IMR-90 (cell line): ENCODE measurements around the gene BECN2. TPM values are rescaled to one million over a fixed set of nuclear protein-coding genes. Genes with fewer than 3 reads are reported as not detected.

ENCODE experiments used
- ATAC-seq: fragments of 200-7000 bp; cut with Tn5 transposase; 2 replicates; pipeline ENCODE4 v1.9.1; 2020; ENCODE audit warnings: low read depth, mild to moderate bottlenecking, moderate library complexity
- BruUV-seq: library from RNA; stranded (reverse); fragments of 400-500 nt; replicated peaks from 2 replicates; lab custom pipeline; 2021; lab: Mats Ljungman, UMichigan
- CTCF ChIA-PET: fragments of 300-600 bp; formaldehyde crosslinking; extraction: SDS; loops from one replicate; lab custom pipeline; 2021; ENCODE audit warnings: antibody characterized with exemption; lab: Yijun Ruan, JAX
- POLR2A ChIA-PET: fragments of 300-600 bp; sonication (Branson Sonifier 250); formaldehyde crosslinking; loops from one replicate; lab custom pipeline; 2022; ENCODE audit warnings: antibody characterized with exemption; ENCODE audit not compliant: unreplicated experiment; lab: Charles Lee
- DNase-seq: peaks from one replicate; pipeline ENCODE4 v3.0.0; 2013
- H2AFZ ChIP-seq: replicated peaks from 2 replicates; pipeline ENCODE3; 2013; ENCODE audit warnings: low read length, mild to moderate bottlenecking; ENCODE audit not compliant: poor library complexity
- H2AK5ac ChIP-seq: 2 replicates; pipeline ENCODE4 v1.6.1; 2013; ENCODE audit warnings: low read depth, low read length, inconsistent platforms
- H2AK9ac ChIP-seq: replicated peaks from 2 replicates; pipeline ENCODE3; 2013; ENCODE audit warnings: mild to moderate bottlenecking, low read depth, low read length, moderate library complexity; ENCODE audit not compliant: poor library complexity
- H2BK120ac ChIP-seq: 2 replicates; pipeline ENCODE4 v1.6.1; 2013; ENCODE audit warnings: low read depth, low read length, inconsistent platforms
- H2BK15ac ChIP-seq: 3 replicates; pipeline ENCODE4 v1.6.1; 2013; ENCODE audit warnings: low read depth, low read length, inconsistent platforms
- H2BK20ac ChIP-seq: 2 replicates; pipeline ENCODE4 v1.6.1; 2013; ENCODE audit warnings: low read depth, mild to moderate bottlenecking, inconsistent platforms, low read length, moderate library complexity
- H2BK5ac ChIP-seq: 2 replicates; pipeline ENCODE4 v1.6.1; 2013; ENCODE audit warnings: mild to moderate bottlenecking, low read depth, low read length, inconsistent platforms; ENCODE audit not compliant: poor library complexity, severe bottlenecking
- H3K14ac ChIP-seq: replicated peaks from 2 replicates; pipeline ENCODE4 v1.6.1; 2013; ENCODE audit warnings: low read depth, low read length, inconsistent platforms
- H3K18ac ChIP-seq: 2 replicates; pipeline ENCODE4 v1.6.1; 2013; ENCODE audit warnings: low read depth, low read length, control low read depth
- H3K23ac ChIP-seq: 2 replicates; pipeline ENCODE4 v1.6.1; 2013; ENCODE audit warnings: low read depth, low read length, inconsistent platforms
- H3K27ac ChIP-seq: 2 replicates; pipeline ENCODE4 v1.5.1; 2013; ENCODE audit warnings: mild to moderate bottlenecking, control low read depth, low read length; ENCODE audit not compliant: insufficient read depth
- H3K27me3 ChIP-seq: 2 replicates; pipeline ENCODE4 v1.6.1; 2013; ENCODE audit warnings: low read length; ENCODE audit not compliant: control insufficient read depth, insufficient read depth
- H3K36me3 ChIP-seq: 2 replicates; pipeline ENCODE4 v1.6.1; 2013; ENCODE audit warnings: low read length, mixed read lengths; ENCODE audit not compliant: control insufficient read depth, insufficient read depth
- H3K4ac ChIP-seq: 2 replicates; pipeline ENCODE4 v1.6.1; 2013; ENCODE audit warnings: low read depth, low read length, inconsistent platforms
- H3K4me1 ChIP-seq: 2 replicates; pipeline ENCODE4 v1.6.1; 2013; ENCODE audit warnings: low read length, mixed read lengths; ENCODE audit not compliant: control insufficient read depth, insufficient read depth
- H3K4me2 ChIP-seq: 2 replicates; pipeline ENCODE4 v1.6.1; 2013; ENCODE audit warnings: low read depth, mild to moderate bottlenecking, control low read depth, low read length, moderate library complexity
- H3K4me3 ChIP-seq: 2 replicates; pipeline ENCODE4 v1.5.1; 2013; ENCODE audit warnings: low read depth, mild to moderate bottlenecking, control low read depth, low read length, moderate library complexity; ENCODE audit not compliant: insufficient read depth
- H3K56ac ChIP-seq: 2 replicates; pipeline ENCODE4 v1.6.1; 2013; ENCODE audit warnings: low read length, inconsistent platforms; ENCODE audit not compliant: insufficient read depth; ENCODE audit errors: extremely low read depth
- H3K79me1 ChIP-seq, 2 experiments: 2 replicates each; pipeline ENCODE4 v1.6.1; 2013; ENCODE audit warnings: low read length in 2 of 2, inconsistent platforms in 1 of 2, low read depth in 1 of 2
- H3K9ac ChIP-seq: 2 replicates; pipeline ENCODE4 v1.6.1; 2013; ENCODE audit warnings: low read depth, low read length, control low read depth
- H3K9me1 ChIP-seq: 2 replicates; pipeline ENCODE4 v1.6.1; 2013; ENCODE audit warnings: low read length, inconsistent platforms; ENCODE audit not compliant: insufficient read depth
- H3K9me3 ChIP-seq: 2 replicates; pipeline ENCODE4 v1.6.1; 2013; ENCODE audit warnings: low read length; ENCODE audit not compliant: control insufficient read depth, insufficient read depth
- H4K20me1 ChIP-seq: 2 replicates; pipeline ENCODE4 v1.6.1; 2013; ENCODE audit warnings: low read length, inconsistent platforms; ENCODE audit not compliant: insufficient read depth
- H4K5ac ChIP-seq: 2 replicates; pipeline ENCODE4 v1.6.1; 2013; ENCODE audit warnings: mild to moderate bottlenecking, low read depth, low read length, control low read depth
- H4K8ac ChIP-seq, 2 experiments: 2 replicates each; pipeline ENCODE4 v1.6.1; 2013; ENCODE audit warnings: low read depth in 2 of 2, low read length in 2 of 2, control low read depth in 1 of 2, inconsistent platforms in 1 of 2
- H4K91ac ChIP-seq: 2 replicates; pipeline ENCODE4 v1.6.1; 2013; ENCODE audit warnings: low read depth, low read length, inconsistent platforms; ENCODE audit not compliant: insufficient read depth
- BHLHE40 ChIP-seq: fragments of 150-350 bp; IDR thresholded peaks from 2 replicates; pipeline ENCODE4 v1.6.1; 2016; ENCODE audit warnings: mild to moderate bottlenecking, low read depth, low read length
- CEBPB ChIP-seq: IDR thresholded peaks from 2 replicates; pipeline ENCODE4 v1.6.1; 2012; ENCODE audit warnings: low read depth, low read length, improper control_type of control experiment
- CHD1 ChIP-seq: IDR thresholded peaks from 2 replicates; pipeline ENCODE4 v1.6.1; 2012; ENCODE audit warnings: low read depth, low read length, improper control_type of control experiment
- FOS ChIP-seq: fragments of 150-350 bp; IDR thresholded peaks from 2 replicates; pipeline ENCODE4 v1.6.1; 2016; ENCODE audit warnings: low read depth, low read length
- MAFK ChIP-seq: IDR thresholded peaks from 2 replicates; pipeline ENCODE4 v1.6.1; 2012; ENCODE audit warnings: low read depth, low read length, improper control_type of control experiment
- MAZ ChIP-seq: IDR thresholded peaks from 2 replicates; pipeline ENCODE4 v1.6.1; 2012; ENCODE audit warnings: low read depth, mild to moderate bottlenecking, low read length, improper control_type of control experiment, moderate library complexity, borderline replicate concordance
- MXI1 ChIP-seq: IDR thresholded peaks from 2 replicates; pipeline ENCODE4 v1.6.1; 2012; ENCODE audit warnings: low read depth, mild to moderate bottlenecking, low read length, moderate library complexity, borderline replicate concordance
- NFE2L2 ChIP-seq: fragments of 150-350 bp; IDR thresholded peaks from 2 replicates; pipeline ENCODE4 v1.6.1; 2016; ENCODE audit warnings: low read depth, mild to moderate bottlenecking, low read length
- RAD21 ChIP-seq: IDR thresholded peaks from 2 replicates; pipeline ENCODE4 v1.6.1; 2012; ENCODE audit warnings: low read length, improper control_type of control experiment
- RCOR1 ChIP-seq: IDR thresholded peaks from 2 replicates; pipeline ENCODE4 v1.6.1; 2012; ENCODE audit warnings: mild to moderate bottlenecking, low read length, improper control_type of control experiment; ENCODE audit not compliant: insufficient replicate concordance
- SMC3 ChIP-seq: fragments of 150-350 bp; IDR thresholded peaks from 2 replicates; pipeline ENCODE4 v1.6.1; 2016; ENCODE audit warnings: low read depth, mild to moderate bottlenecking, antibody characterized with exemption, low read length, moderate library complexity
- WGBS, 2 experiments: methylation state at CpG; one replicate each; pipeline versions ENCODE4 v1.1.5 to v1.1.7; 2013; ENCODE audit warnings: missing lambda C conversion rate in 2 of 2; ENCODE audit not compliant: insufficient read length in 1 of 2; ENCODE audit errors: extremely low coverage in 2 of 2; 5-methylcytosine and 5-hydroxymethylcytosine counted together
- dilution Hi-C: fragments of 300-500 bp; cut with HindIII; formaldehyde crosslinking; loops from one replicate; pipeline ENCODE4 v1.14.3; 2018; ENCODE audit warnings: low sequenced_read_pairs; ENCODE audit not compliant: unreplicated experiment
- in situ Hi-C: fragments of 300-500 bp; cut with MboI; formaldehyde crosslinking; loops from 3 replicates; pipeline ENCODE4 v1.14.3; 2019; ENCODE audit warnings: low sequenced_read_pairs, inconsistent platforms, mixed read lengths
- intact Hi-C: fragments of 100-400 bp; cut with micrococcal nuclease; formaldehyde crosslinking; loops from 2 replicates; pipeline ENCODE4 v1.10.0; 2022
- polyA plus RNA-seq, 3 experiments: library from polyadenylated mRNA; depleted of rRNA; stranded (reverse); fragments of >200 nt; gene quantifications; 2 replicates each; pipeline ENCODE4 v1.2.3, GENCODE V29; 2012; ENCODE audit warnings: low replicate concordance in 1 of 3
- total RNA-seq: library from RNA; depleted of rRNA; stranded (reverse); fragments of >200 nt; gene quantifications from 2 replicates; pipeline ENCODE4 v1.2.3, GENCODE V29; 2012
- TF ChIP-seq, protein P1 (sequence below): conservative IDR thresholded peaks from 2 replicates; pipeline ENCODE4 v1.5.1; 2012; ENCODE audit warnings: mild to moderate bottlenecking, low read depth, low read length, improper control_type of control experiment
- TF ChIP-seq, protein P2 (sequence below): fragments of 150-350 bp; IDR thresholded peaks from 2 replicates; pipeline ENCODE4 v1.6.1; 2017; ENCODE audit warnings: mild to moderate bottlenecking, antibody characterized with exemption, low read length, low read depth

The BECN2 gene
- total and polyA plus RNA-seq, 2 of the 4 experiments (the other 2 are of a cell fraction): not detected

DNA sequence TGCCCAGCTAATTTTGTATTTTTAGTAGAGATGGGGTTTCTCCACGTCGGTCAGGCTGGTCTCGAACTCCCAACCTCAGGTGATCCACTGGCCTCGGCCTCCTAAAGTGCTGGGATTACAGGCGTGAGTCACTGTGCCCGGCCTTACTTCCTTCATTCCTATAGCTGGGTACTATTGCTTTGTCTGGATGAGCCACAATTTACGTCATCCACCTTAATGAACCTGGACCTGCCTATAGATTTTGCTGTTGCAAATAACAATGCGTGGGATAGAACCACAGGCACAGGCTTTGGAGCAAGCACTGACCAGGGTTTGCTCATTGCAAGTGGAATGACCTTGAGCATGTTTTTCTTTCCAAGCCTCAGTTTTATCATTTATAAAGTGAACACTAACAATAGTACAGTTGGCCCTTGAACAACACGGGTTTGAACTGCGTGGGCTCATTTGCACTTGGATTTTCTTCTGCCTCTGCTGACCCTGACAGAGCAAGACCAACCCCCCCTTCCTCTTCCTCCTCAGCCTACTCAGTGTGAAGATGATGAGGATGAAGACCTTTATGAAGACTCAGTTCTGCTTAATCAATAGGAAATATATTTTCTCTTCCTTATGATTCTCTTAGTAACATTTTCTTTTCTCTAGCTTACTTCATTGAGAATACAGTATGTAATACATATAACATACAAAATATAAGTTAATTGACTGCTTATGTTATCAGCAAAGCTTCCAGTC, 33.3 kb upstream of the BECN2 start:
- no peak overlapping the region for H2AFZ ChIP-seq

More for the DNA sequence above, 33.3 kb upstream of the BECN2 start:
- H2BK20ac ChIP-seq: no peak overlapping the region
- no peaks in the 10 kb centered on the region for H3K36me3 ChIP-seq
- H3K4me3 ChIP-seq: no peak overlapping the region
- TF ChIP-seq MAFK: no peak
- TF ChIP-seq MXI1: no peak
- TF ChIP-seq MAZ: no peak
- TF ChIP-seq BHLHE40: no peak
- TF ChIP-seq, protein P1, sequence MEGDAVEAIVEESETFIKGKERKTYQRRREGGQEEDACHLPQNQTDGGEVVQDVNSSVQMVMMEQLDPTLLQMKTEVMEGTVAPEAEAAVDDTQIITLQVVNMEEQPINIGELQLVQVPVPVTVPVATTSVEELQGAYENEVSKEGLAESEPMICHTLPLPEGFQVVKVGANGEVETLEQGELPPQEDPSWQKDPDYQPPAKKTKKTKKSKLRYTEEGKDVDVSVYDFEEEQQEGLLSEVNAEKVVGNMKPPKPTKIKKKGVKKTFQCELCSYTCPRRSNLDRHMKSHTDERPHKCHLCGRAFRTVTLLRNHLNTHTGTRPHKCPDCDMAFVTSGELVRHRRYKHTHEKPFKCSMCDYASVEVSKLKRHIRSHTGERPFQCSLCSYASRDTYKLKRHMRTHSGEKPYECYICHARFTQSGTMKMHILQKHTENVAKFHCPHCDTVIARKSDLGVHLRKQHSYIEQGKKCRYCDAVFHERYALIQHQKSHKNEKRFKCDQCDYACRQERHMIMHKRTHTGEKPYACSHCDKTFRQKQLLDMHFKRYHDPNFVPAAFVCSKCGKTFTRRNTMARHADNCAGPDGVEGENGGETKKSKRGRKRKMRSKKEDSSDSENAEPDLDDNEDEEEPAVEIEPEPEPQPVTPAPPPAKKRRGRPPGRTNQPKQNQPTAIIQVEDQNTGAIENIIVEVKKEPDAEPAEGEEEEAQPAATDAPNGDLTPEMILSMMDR: no peak
- TF ChIP-seq RAD21: no peak
- TF ChIP-seq, protein P2, sequence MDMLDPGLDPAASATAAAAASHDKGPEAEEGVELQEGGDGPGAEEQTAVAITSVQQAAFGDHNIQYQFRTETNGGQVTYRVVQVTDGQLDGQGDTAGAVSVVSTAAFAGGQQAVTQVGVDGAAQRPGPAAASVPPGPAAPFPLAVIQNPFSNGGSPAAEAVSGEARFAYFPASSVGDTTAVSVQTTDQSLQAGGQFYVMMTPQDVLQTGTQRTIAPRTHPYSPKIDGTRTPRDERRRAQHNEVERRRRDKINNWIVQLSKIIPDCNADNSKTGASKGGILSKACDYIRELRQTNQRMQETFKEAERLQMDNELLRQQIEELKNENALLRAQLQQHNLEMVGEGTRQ: no peak
- no peak for TF ChIP-seq SMC3
- TF ChIP-seq FOS: no peak
- no peak for TF ChIP-seq NFE2L2
- TF ChIP-seq CHD1: no peak
- TF ChIP-seq CEBPB: no peak
- no peak for TF ChIP-seq RCOR1
- 86% methylated on average over 8 of the region's 10 CpGs; no CpG with 5 or more reads in 1 of the 2 experiments for WGBS, 2 experiments
- no peak overlapping the region for H3K4me2 ChIP-seq
- H2BK120ac ChIP-seq: no peak overlapping the region
- H3K27me3 ChIP-seq: no peaks in the 10 kb centered on the region
- H3K9me1 ChIP-seq: no peaks in the 10 kb centered on the region
- H3K18ac ChIP-seq: no peak overlapping the region
- POLR2A ChIA-PET: no interaction called here
- no peak overlapping the region for H3K9ac ChIP-seq
- no peak overlapping the region for H4K5ac ChIP-seq
- intact Hi-C loops (no loop called here), dilution Hi-C loops (no loop called here), in situ Hi-C loops (no loop called here)
- H3K9me3 ChIP-seq: no peaks in the 10 kb centered on the region
- no peak for ATAC-seq
- no peak for DNase-seq
- H2AK5ac ChIP-seq: no peak overlapping the region
- H4K91ac ChIP-seq: no peak overlapping the region
- no peak overlapping the region for H3K56ac ChIP-seq
- H2BK15ac ChIP-seq: no peak overlapping the region
- no TSS peak for BruUV-seq
- H3K23ac ChIP-seq: no peak overlapping the region
- no peak overlapping the region for H2BK5ac ChIP-seq
- no peak overlapping the region for H2AK9ac ChIP-seq
- no peaks in the 10 kb centered on the region for H3K4me1 ChIP-seq
- no peaks in the 10 kb centered on the region for H3K79me1 ChIP-seq
- no peaks in the 10 kb centered on the region for H4K20me1 ChIP-seq
- no peak overlapping the region for H3K4ac ChIP-seq
- CTCF ChIA-PET: no interaction called here
- H3K14ac ChIP-seq: no peak overlapping the region
- no peak overlapping the region for H4K8ac ChIP-seq
- no peak overlapping the region for H3K27ac ChIP-seq
